Nephron progenitor cell (in vitro differentiated cells): ENCODE data around the gene HPS1.

Experiments used
- DNase-seq: peaks from one replicate; pipeline ENCODE4 v3.0.0; 2021
- H3K27ac Mint-ChIP-seq: 2 replicates; pipeline ENCODE4 v1.8.0; 2021; ENCODE audit warnings: mild to moderate bottlenecking, moderate library complexity, mixed read lengths
- H3K27me3 Mint-ChIP-seq: 2 replicates; pipeline ENCODE4 v1.8.0; 2021; ENCODE audit warnings: mild to moderate bottlenecking, low read depth, mixed read lengths; ENCODE audit not compliant: poor library complexity
- H3K36me3 Mint-ChIP-seq: 2 replicates; pipeline ENCODE4 v1.8.0; 2021; ENCODE audit warnings: low read depth, mixed read lengths
- H3K4me1 Mint-ChIP-seq: 2 replicates; pipeline ENCODE4 v1.8.0; 2021; ENCODE audit warnings: mixed read lengths
- H3K4me3 Mint-ChIP-seq: 2 replicates; pipeline ENCODE4 v1.8.0; 2021; ENCODE audit warnings: mild to moderate bottlenecking, moderate library complexity, mixed read lengths
- H3K9me3 Mint-ChIP-seq: 2 replicates; pipeline ENCODE4 v1.8.0; 2021; ENCODE audit warnings: mild to moderate bottlenecking, moderate library complexity, mixed read lengths
- CTCF ChIP-seq: fragments of 200-600 bp; sonication (generic); IDR thresholded peaks from 2 replicates; pipeline ENCODE4 v1.5.0; 2021; ENCODE audit warnings: antibody characterized with exemption

HPS1 gene

GRCh38 chr10:98461500-98461842 is 14.7 kb upstream of the HPS1 start:
- H3K4me1 Mint-ChIP-seq = peaks cover 13% of the 10 kb centered on the region
- H3K27ac Mint-ChIP-seq = no peak overlapping the region
- peaks cover 5% of the 10 kb centered on the region for H3K27me3 Mint-ChIP-seq

GRCh38 chr10:98460837-98461499 is 14.2 kb upstream of the HPS1 start:
- Mint-ChIP-seq H3K27ac (no peak overlapping the region), H3K4me3 (no peak overlapping the region), H3K36me3 (no peaks in the 10 kb centered on the region), H3K27me3 (peaks cover 5% of the 10 kb centered on the region), H3K4me1 (peaks cover 13% of the 10 kb centered on the region), H3K9me3 (no peaks in the 10 kb centered on the region)
- DNase-seq = no peak
- no peak for TF ChIP-seq CTCF

More at GRCh38 chr10:98461500-98461842, 14.7 kb upstream of the HPS1 start:
- DNase-seq = no peak
- TF ChIP-seq CTCF = no peak
- H3K4me3 Mint-ChIP-seq = no peak overlapping the region
- no peaks in the 10 kb centered on the region for H3K36me3 Mint-ChIP-seq
- no peaks in the 10 kb centered on the region for H3K9me3 Mint-ChIP-seq

- peak overlapping the region; percentile 24 for H3K27ac Mint-ChIP-seq
- DNase-seq = no peak
Observed at GRCh38 chr10:98458809-98459784, 12.4 kb upstream of the HPS1 start.

GRCh38 chr10:98457721-98458120 is 11.0 kb upstream of the HPS1 start:
- DNase-seq = no peak
- H3K9me3 Mint-ChIP-seq = no peaks in the 10 kb centered on the region
- H3K4me1 Mint-ChIP-seq = peaks cover 19% of the 10 kb centered on the region
- H3K4me3 Mint-ChIP-seq = no peak overlapping the region
- H3K27me3 Mint-ChIP-seq = peaks cover 5% of the 10 kb centered on the region
- no peaks in the 10 kb centered on the region for H3K36me3 Mint-ChIP-seq
- TF ChIP-seq CTCF = no peak
- no peak overlapping the region for H3K27ac Mint-ChIP-seq

More at GRCh38 chr10:98458809-98459784, 12.4 kb upstream of the HPS1 start:
- no peak for TF ChIP-seq CTCF
- H3K27me3 Mint-ChIP-seq = peaks cover 5% of the 10 kb centered on the region
- peaks cover 13% of the 10 kb centered on the region for H3K4me1 Mint-ChIP-seq
- no peak overlapping the region for H3K4me3 Mint-ChIP-seq
- no peaks in the 10 kb centered on the region for H3K9me3 Mint-ChIP-seq
- no peaks in the 10 kb centered on the region for H3K36me3 Mint-ChIP-seq

GRCh38 chr10:98456686-98457482 is 10.1 kb upstream of the HPS1 start:
- Mint-ChIP-seq H3K4me3 (no peak overlapping the region), H3K4me1 (peaks cover 19% of the 10 kb centered on the region), H3K36me3 (no peaks in the 10 kb centered on the region), H3K27ac (no peak overlapping the region), H3K9me3 (no peaks in the 10 kb centered on the region), H3K27me3 (peaks cover 5% of the 10 kb centered on the region)
- DNase-seq = no peak
- TF ChIP-seq CTCF = no peak
